Hepatocyte (in vitro differentiated cells): Measurements from ENCODE around the gene TUBA3E. TPM values are rescaled to one million over a fixed set of nuclear protein-coding genes. Genes with fewer than 3 reads are reported as not detected.
"Not testable (repeated sequence)": the region's sequence is repeated elsewhere in the genome, so short reads cannot be mapped to it uniquely, and the experiment has no call there.

Source experiments
- DNase-seq: peaks from one replicate; pipeline ENCODE4 v3.0.0-alpha.2; 2016; ENCODE audit warnings: low spot score
- H2AFZ ChIP-seq: fragments of 200-600 bp; sonication (generic); 2 replicates; pipeline ENCODE4 v1.6.0; 2016; ENCODE audit warnings: antibody characterized with exemption, mild to moderate bottlenecking
- H3K27ac ChIP-seq: fragments of 200-600 bp; sonication (generic); 2 replicates; pipeline ENCODE4 v1.5.1; 2016; ENCODE audit warnings: mild to moderate bottlenecking
- H3K27me3 ChIP-seq: fragments of 200-600 bp; sonication (generic); 2 replicates; pipeline ENCODE4 v1.6.1; 2016
- H3K36me3 ChIP-seq: fragments of 200-600 bp; sonication (generic); replicated peaks from 2 replicates; pipeline ENCODE4 v1.5.1; 2016; ENCODE audit warnings: low read depth; ENCODE audit not compliant: insufficient read depth
- H3K4me1 ChIP-seq: fragments of 200-600 bp; sonication (generic); 2 replicates; pipeline ENCODE4 v1.5.1; 2016; ENCODE audit warnings: mild to moderate bottlenecking, moderate library complexity; ENCODE audit not compliant: insufficient read depth
- H3K4me2 ChIP-seq: fragments of 200-600 bp; sonication (generic); 2 replicates; pipeline ENCODE4 v1.6.0; 2016
- H3K4me3 ChIP-seq: fragments of 200-600 bp; sonication (generic); 2 replicates; pipeline ENCODE4 v1.5.1; 2016; ENCODE audit warnings: mild to moderate bottlenecking
- H3K79me2 ChIP-seq: fragments of 200-600 bp; sonication (generic); 2 replicates; pipeline ENCODE4 v1.6.0; 2017; ENCODE audit warnings: mild to moderate bottlenecking
- H3K9me2 ChIP-seq: fragments of 200-600 bp; sonication (generic); replicated peaks from 2 replicates; pipeline ENCODE4 v1.6.0; 2017; ENCODE audit warnings: mild to moderate bottlenecking; ENCODE audit not compliant: insufficient read depth
- H3K9me3 ChIP-seq: fragments of 200-600 bp; sonication (generic); 2 replicates; pipeline ENCODE4 v1.5.1; 2016; ENCODE audit warnings: low read depth, mild to moderate bottlenecking
- H4K20me1 ChIP-seq: fragments of 200-600 bp; sonication (generic); 2 replicates; pipeline ENCODE4 v1.6.0; 2016; ENCODE audit warnings: mild to moderate bottlenecking; ENCODE audit not compliant: insufficient read depth, poor library complexity, severe bottlenecking
- EZH2 ChIP-seq: fragments of 200-600 bp; sonication (generic); IDR thresholded peaks from 2 replicates; pipeline ENCODE4 v1.6.1; 2016; ENCODE audit warnings: antibody characterized with exemption, mild to moderate bottlenecking, borderline replicate concordance
- EZH2phosphoT487 ChIP-seq: fragments of 200-600 bp; sonication (generic); IDR thresholded peaks from one replicate; pipeline ENCODE4 v1.6.1; 2018; ENCODE audit warnings: antibody characterized with exemption, mild to moderate bottlenecking, low read depth, moderate library complexity; ENCODE audit not compliant: unreplicated experiment, severe bottlenecking
- WGBS: methylation state at CpG from one replicate; pipeline ENCODE4 v1.1.6; 2016; ENCODE audit warnings: low lambda C conversion rate; ENCODE audit errors: missing lambda C conversion rate; 5-methylcytosine and 5-hydroxymethylcytosine counted together
- polyA plus RNA-seq: library from polyadenylated mRNA; unstranded; fragments of >200 nt; fragmentation: Nextera tagmentation; extraction: Ambion mirVana; gene quantifications from 2 replicates; pipeline ENCODE4 v1.2.1, GENCODE V29; 2016
- total RNA-seq: library from RNA; depleted of rRNA; stranded (reverse); fragments of >200 nt; gene quantifications from 2 replicates; pipeline ENCODE4 v1.2.3, GENCODE V29; 2014
- TF ChIP-seq, protein P1 (sequence below): fragments of 200-600 bp; sonication (generic); IDR thresholded peaks from 2 replicates; pipeline ENCODE4 v1.5.1; 2016; ENCODE audit warnings: antibody characterized with exemption, mild to moderate bottlenecking; ENCODE audit not compliant: poor library complexity

TUBA3E gene
- total and polyA plus RNA-seq, 2 experiments from 2014 or later: 18.1 to 31.8 TPM

DNA sequence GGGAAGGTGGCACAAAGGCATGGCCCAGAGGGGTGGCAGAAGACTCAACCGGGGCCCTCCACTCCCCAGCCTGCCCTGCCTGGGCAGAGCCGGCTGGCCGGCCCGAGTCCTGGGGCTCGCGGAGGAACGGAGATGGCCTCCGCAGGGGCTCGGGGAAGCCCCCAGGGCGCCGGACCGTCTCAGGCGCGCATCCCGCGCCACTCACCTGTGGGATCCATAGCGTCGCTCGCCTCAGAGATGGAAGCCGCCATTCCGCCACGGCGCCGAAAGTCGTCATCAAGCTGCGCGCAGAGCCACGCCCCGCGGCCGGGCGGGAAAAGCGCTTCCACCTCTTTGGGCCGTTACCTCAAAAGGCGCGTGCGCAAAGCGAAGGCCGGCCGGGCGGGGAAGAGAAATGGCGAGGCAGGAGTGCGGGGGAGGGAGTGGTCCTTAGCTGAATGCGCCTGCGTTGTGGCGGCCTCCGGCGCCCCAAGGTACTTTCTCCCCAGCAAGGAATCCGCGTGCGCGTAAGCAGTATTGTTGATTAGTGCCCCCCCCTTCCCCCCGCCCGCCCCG lies 16.8 kb downstream of the TUBA3E start, which contains the start of gene SMPD4:
Gene SMPD4 (minus strand): TSS at position 278 of the 555 bp plus-strand sequence. CDS start 5,010 bp downstream, outside the sequence.
- peak within 1 kb of the TSS; percentile 89 for H3K27ac ChIP-seq
- H3K4me1 ChIP-seq: peaks cover 23% of the 10 kb centered on the region
- DNase-seq: peak; percentile 98
- peaks cover 75% of the 10 kb centered on the region for H3K79me2 ChIP-seq
- H3K36me3 ChIP-seq: no peaks in the 10 kb centered on the region
- peak within 1 kb of the TSS; percentile 92 for H3K4me2 ChIP-seq
- peak within 1 kb of the TSS; percentile 78 for H2AFZ ChIP-seq
- H3K9me3 ChIP-seq: no peaks in the 10 kb centered on the region
- H3K9me2 ChIP-seq: no peaks in the 10 kb centered on the region
- no peaks in the 10 kb centered on the region for H3K27me3 ChIP-seq
- TF ChIP-seq EZH2phosphoT487: no peak
- TF ChIP-seq, protein P1, sequence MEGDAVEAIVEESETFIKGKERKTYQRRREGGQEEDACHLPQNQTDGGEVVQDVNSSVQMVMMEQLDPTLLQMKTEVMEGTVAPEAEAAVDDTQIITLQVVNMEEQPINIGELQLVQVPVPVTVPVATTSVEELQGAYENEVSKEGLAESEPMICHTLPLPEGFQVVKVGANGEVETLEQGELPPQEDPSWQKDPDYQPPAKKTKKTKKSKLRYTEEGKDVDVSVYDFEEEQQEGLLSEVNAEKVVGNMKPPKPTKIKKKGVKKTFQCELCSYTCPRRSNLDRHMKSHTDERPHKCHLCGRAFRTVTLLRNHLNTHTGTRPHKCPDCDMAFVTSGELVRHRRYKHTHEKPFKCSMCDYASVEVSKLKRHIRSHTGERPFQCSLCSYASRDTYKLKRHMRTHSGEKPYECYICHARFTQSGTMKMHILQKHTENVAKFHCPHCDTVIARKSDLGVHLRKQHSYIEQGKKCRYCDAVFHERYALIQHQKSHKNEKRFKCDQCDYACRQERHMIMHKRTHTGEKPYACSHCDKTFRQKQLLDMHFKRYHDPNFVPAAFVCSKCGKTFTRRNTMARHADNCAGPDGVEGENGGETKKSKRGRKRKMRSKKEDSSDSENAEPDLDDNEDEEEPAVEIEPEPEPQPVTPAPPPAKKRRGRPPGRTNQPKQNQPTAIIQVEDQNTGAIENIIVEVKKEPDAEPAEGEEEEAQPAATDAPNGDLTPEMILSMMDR: no peak
- H3K4me3 ChIP-seq: peak within 1 kb of the TSS; percentile 96
- H4K20me1 ChIP-seq: no peaks in the 10 kb centered on the region
- WGBS: under 1% methylated on average over 49 of the region's 55 CpGs

DNA sequence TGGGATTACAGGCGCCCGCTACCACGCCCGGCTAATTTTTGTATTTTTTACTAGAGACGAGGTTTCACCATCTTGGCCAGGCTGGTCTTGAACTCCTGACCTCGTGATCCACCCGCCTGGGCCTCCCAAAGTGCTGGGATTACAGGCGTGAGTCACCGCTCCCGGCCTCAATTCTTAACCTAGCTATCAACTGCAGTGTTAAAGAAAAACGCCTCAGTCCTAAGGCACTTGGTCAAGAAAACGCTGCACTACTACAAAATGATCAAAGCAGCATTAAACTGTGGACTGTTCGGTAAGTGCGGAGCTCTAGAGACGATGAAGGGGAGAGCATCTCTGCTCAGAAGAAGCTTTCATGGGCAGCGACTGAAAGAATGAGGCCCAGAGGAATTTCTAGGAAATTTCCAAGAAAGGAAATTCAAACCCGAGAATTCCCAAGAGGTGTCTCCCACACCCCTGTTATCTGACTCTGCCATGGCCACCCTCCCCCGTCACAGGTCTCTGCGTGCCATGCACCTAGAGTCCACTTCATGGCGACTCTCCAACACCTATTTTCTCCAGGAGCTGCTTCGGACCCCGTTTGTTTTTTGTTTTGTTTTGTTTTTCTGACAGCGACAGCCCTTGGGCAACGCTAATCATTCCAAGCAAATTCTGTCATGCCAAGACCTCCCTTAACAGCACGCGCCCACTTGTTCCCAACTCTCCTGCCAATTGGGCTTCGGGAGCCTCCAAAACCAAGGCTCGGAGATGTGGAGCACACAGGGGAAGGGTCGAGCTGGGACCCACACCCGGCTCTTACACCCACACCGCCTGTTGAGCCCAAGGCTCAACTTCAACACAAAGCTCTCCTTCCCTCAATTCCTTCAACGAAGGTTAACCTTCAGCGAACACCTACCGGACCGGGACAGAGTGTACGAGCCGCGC lies 17.6 kb downstream of the TUBA3E start:
- Histone ChIP-seq H2AFZ (peak overlapping the region; percentile 78), H3K4me3 (peak overlapping the region; percentile 87), H3K4me2 (peak overlapping the region; percentile 92), H3K79me2 (peaks cover 75% of the 10 kb centered on the region), H3K4me1 (peaks cover 23% of the 10 kb centered on the region), H3K27ac (peak overlapping the region; percentile 89)
- H3K9me3 ChIP-seq, DNase-seq, H4K20me1 ChIP-seq, H3K27me3 ChIP-seq, H3K9me2 ChIP-seq, H3K36me3 ChIP-seq: not testable (repeated sequence)
- WGBS: 25% methylated on average over 38 of the region's 38 CpGs

DNA sequence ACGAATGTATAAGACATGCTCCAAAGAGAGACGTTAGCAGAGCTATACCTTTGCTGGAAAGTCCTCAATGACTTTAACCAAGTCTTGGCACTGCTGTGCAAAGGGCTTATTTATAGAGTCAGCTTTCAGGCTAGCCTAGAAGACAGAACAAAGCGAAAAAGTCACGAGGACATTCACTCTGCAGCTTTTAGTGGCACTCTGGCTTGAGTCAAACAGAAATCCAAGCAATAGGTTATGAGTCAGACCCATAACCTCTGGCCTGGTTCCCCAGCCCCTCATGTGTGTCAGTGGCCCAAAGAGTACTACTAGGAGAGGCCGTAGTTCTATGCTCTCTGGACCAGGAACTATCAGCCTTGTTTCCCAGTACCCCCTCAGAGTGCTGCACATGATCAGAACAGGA lies 23.4 kb downstream of the TUBA3E start:
- H3K27ac ChIP-seq, H3K4me1 ChIP-seq, H3K4me2 ChIP-seq, DNase-seq, H3K9me2 ChIP-seq, H3K9me3 ChIP-seq, H3K4me3 ChIP-seq, H2AFZ ChIP-seq, H4K20me1 ChIP-seq, H3K27me3 ChIP-seq, H3K36me3 ChIP-seq: not testable (repeated sequence)
- peaks cover 35% of the 10 kb centered on the region for H3K79me2 ChIP-seq
- WGBS: 89% methylated on average over 5 of the region's 5 CpGs

DNA sequence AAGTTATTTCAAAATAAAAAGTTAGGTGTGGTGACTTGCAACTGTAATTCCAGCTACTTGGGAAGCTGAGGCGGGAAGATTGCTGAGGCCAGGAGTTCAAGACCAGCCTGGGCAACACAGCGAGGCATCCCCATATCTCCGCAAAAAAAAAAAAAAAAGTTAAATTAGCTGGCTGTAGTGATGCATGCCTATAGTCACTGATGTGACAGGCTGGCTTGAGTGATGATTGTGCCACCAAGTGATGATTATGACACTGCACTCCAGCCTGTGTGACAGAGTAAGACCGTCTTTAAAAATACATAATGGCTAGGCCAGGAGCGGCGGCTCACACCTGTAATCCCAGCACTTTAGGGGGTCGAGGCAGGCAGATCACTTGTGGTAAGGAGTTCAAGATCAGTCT lies 28.3 kb downstream of the TUBA3E start:
- no peak for DNase-seq
- H3K4me2 ChIP-seq: no peak overlapping the region
- TF ChIP-seq, protein P1: no peak
- no peak for TF ChIP-seq EZH2
- TF ChIP-seq EZH2phosphoT487: no peak
- no peaks in the 10 kb centered on the region for H3K9me2 ChIP-seq
- no peak overlapping the region for H3K27ac ChIP-seq
- no peaks in the 10 kb centered on the region for H4K20me1 ChIP-seq
- H3K4me1 ChIP-seq: no peaks in the 10 kb centered on the region
- H2AFZ ChIP-seq: no peak overlapping the region
- H3K27me3 ChIP-seq: no peaks in the 10 kb centered on the region
- no peaks in the 10 kb centered on the region for H3K9me3 ChIP-seq
- 93% methylated on average over 7 of the region's 7 CpGs for WGBS
- H3K36me3 ChIP-seq: no peaks in the 10 kb centered on the region
- H3K79me2 ChIP-seq: no peaks in the 10 kb centered on the region
- H3K4me3 ChIP-seq: no peak overlapping the region

DNA sequence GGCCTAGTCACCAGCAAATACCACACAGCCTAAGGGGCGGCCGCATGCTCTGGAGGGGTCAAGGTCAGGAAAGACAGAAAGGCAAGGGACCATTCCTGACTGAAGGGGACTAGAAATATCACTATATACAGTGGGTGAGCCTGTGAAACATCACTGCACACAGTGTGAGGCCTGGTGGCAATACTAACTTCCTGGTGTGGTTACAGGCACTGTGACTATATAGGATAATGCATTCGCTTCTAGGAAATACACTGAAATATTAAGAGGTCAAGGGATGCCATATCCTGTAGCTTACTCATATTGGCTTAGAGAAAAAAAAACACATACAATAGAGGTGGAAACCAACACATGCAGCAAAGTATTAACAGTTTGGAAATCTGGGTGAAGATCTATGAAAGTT lies 29.1 kb downstream of the TUBA3E start:
- H2AFZ ChIP-seq, H3K4me3 ChIP-seq, H3K4me2 ChIP-seq, H3K27me3 ChIP-seq, H3K4me1 ChIP-seq, H3K36me3 ChIP-seq, DNase-seq, H3K9me2 ChIP-seq, H4K20me1 ChIP-seq, H3K9me3 ChIP-seq, H3K27ac ChIP-seq, H3K79me2 ChIP-seq: not testable (repeated sequence)
- WGBS: 92% methylated on average over 3 of the region's 3 CpGs

DNA sequence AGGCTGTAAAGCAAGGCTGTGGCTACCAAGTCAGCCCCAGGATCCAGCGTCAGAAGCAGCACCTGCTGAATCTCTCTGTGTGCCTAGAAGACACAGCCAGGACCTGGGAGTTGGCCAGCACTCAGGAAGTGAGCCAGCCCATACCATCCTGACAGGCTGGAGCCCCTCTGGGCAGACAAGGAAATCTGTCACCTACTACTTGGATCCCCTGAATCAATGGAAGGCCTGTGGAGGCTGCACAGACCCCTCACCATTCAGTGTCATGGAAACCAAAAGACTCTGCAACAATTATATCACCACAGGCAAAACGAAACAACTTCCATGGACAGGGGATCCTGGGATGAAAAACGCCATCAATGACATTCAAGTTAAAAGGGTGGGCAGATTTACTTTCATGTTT lies 31.6 kb downstream of the TUBA3E start:
- WGBS: 91% methylated on average over 3 of the region's 3 CpGs
- H2AFZ ChIP-seq, H3K27ac ChIP-seq, H3K36me3 ChIP-seq, H3K27me3 ChIP-seq, H3K9me3 ChIP-seq, H3K4me3 ChIP-seq, H3K79me2 ChIP-seq, H3K4me2 ChIP-seq, DNase-seq, H4K20me1 ChIP-seq, H3K4me1 ChIP-seq, H3K9me2 ChIP-seq: not testable (repeated sequence)
